GM12801 (cell line): Measurements from ENCODE around the gene CTXND2.

Source experiments
- TF ChIP-seq, protein P1 (sequence below): IDR thresholded peaks from one replicate; pipeline ENCODE4 v1.5.1; 2011; ENCODE audit warnings: control low read depth; ENCODE audit not compliant: insufficient read length; ENCODE audit errors: extremely low read depth

The CTXND2 gene

DNA sequence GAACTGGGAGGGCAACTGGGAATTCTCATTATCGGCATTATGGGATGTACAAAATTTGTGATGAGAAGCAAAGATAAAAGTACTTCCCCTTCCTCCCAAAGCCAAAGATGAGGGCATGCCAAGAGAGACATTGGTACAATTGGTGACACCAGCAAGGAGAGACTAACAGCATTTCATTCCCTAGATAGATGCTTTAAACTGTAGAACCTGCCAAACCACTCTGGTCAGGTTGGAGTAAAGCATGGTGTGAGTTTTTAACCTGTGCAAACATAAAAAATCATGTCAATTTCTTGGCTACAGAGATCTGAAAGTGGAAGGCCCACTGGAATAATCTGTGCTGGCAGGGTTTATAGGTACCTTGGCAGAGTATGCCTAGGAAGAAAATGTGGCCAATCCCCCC, 19.4 kb downstream of the CTXND2 start:
- TF ChIP-seq, protein P1, sequence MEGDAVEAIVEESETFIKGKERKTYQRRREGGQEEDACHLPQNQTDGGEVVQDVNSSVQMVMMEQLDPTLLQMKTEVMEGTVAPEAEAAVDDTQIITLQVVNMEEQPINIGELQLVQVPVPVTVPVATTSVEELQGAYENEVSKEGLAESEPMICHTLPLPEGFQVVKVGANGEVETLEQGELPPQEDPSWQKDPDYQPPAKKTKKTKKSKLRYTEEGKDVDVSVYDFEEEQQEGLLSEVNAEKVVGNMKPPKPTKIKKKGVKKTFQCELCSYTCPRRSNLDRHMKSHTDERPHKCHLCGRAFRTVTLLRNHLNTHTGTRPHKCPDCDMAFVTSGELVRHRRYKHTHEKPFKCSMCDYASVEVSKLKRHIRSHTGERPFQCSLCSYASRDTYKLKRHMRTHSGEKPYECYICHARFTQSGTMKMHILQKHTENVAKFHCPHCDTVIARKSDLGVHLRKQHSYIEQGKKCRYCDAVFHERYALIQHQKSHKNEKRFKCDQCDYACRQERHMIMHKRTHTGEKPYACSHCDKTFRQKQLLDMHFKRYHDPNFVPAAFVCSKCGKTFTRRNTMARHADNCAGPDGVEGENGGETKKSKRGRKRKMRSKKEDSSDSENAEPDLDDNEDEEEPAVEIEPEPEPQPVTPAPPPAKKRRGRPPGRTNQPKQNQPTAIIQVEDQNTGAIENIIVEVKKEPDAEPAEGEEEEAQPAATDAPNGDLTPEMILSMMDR, result no peak

GRCh38 chr1:150906813-150907212, 19.9 kb downstream of the CTXND2 start:
- TF ChIP-seq, protein P1, result no peak

GRCh38 chr1:150909585-150910180, 22.7 kb downstream of the CTXND2 start:
- TF ChIP-seq, protein P1, result no peak

DNA sequence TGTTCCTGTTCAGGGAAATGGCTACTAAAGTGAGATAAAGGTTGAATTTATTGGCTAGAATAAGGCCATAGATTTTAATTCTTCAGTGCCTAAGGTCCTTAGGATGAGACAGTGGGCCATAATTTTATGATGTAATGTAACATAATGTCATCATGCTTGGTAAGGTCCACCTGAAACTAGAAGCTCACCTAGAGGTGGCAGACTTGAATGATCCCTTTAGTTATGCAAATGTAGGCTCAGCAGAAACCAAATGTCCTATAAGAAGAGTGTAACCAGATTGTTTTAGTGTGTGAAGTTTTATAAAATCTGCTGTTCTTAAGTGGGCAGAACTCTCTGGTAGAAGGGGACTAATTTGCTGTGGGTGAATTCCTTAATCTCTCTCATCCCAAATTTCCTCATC, 25.7 kb downstream of the CTXND2 start:
- TF ChIP-seq, protein P1, result no peak

GRCh38 chr1:150917387-150917786, 30.5 kb downstream of the CTXND2 start:
- TF ChIP-seq, protein P1, result no peak

DNA sequence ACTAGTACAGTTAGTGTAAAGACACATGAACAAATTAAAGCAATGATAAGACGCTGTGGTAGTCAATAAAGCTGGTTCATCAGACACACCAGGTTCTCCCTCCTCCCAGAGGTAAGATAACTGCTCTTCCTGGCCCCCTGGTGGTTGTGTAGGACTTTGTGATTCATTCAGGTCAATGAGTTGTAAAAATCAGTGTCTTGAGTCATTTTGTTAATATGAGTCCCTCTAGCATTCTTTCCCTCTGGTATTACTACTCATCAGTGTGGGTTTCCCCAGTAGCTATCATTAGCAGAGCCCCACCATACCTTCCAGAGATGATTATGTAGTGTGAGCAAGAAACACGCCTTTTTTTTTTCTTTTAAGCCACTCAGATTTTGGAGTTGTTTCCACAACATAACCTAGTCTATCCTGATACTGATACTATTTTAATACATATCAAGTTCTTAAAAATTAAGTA, 35.6 kb downstream of the CTXND2 start:
- TF ChIP-seq, protein P1, result no peak

GRCh38 chr1:150925080-150925479, 38.1 kb downstream of the CTXND2 start:
- TF ChIP-seq, protein P1, result no peak
